ENCODE measurements around the gene PFDN4.

GRCh38 chr20:54244113-54244512, 36.2 kb downstream of the PFDN4 start:
- no peak for TF ChIP-seq CTCF (IDR thresholded peaks at IDR 0.05; ENCODE audit: low read depth, low read length)
- TF ChIP-seq EZH2phosphoT487 (IDR thresholded peaks at IDR 0.05; ENCODE audit: low read depth): no peak

Measured in OCI-LY3 (cell line).